Subcutaneous abdominal adipose tissue (tissue), 5 donors: ENCODE measurements around the gene FGF9.

ENCODE experiments used
- H3K27ac ChIP-seq: one replicate; pipeline ENCODE4 v1.7.0; 2013; ENCODE audit warnings: low read depth, mild to moderate bottlenecking, inconsistent platforms, low read length, moderate library complexity
- H3K27me3 ChIP-seq, 5 donors: one replicate each; pipeline ENCODE4 v1.7.0; 2013; ENCODE audit warnings: low read length in 5 of 5, inconsistent platforms in 1 of 5; ENCODE audit not compliant: control insufficient read depth in 5 of 5, insufficient read depth in 4 of 5
- H3K36me3 ChIP-seq, 5 donors: one replicate each; pipeline ENCODE4 v1.7.0; 2013; ENCODE audit warnings: low read length in 5 of 5; ENCODE audit not compliant: control insufficient read depth in 5 of 5, insufficient read depth in 5 of 5
- H3K4me1 ChIP-seq, 5 donors: one replicate each; pipeline ENCODE4 v1.7.0; 2013; ENCODE audit warnings: low read length in 5 of 5, mild to moderate bottlenecking in 3 of 5, moderate library complexity in 1 of 5; ENCODE audit not compliant: control insufficient read depth in 5 of 5, insufficient read depth in 5 of 5
- H3K4me3 ChIP-seq, 5 donors: one replicate each; pipeline ENCODE4 v1.7.0; 2013; ENCODE audit warnings: low read length in 5 of 5, low read depth in 1 of 5
- H3K9ac ChIP-seq, 5 donors: one replicate each; pipeline ENCODE4 v1.7.0; 2013; ENCODE audit warnings: low read length in 5 of 5, mild to moderate bottlenecking in 4 of 5, moderate library complexity in 3 of 5
- H3K9me3 ChIP-seq, 5 donors: one replicate each; pipeline ENCODE4 v1.7.0; 2013; ENCODE audit warnings: low read length in 5 of 5; ENCODE audit not compliant: control insufficient read depth in 5 of 5
- donor health status: healthy.
- donor health status: healthy.
- donor health status: healthy.
- donor health status: healthy.
- donor health status: healthy.

Gene FGF9

DNA sequence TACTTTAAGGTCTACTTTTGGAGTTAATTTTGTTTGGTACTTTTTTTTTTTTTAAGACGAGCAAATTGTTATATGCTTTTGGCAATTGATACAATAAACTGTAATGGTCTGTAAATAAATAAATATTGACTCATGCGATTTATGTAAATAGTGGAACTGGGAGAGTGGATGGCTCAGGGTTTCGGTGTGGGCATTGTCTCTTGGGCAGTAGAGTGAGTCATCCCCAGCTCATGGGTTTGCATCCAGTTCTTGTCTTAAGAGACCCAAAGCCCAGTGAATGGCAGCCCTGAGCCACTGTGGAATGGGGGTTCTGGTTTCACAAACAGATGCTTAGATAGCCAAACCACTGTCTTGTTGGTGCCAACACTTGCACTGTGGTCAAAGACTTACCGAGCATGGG, 33.0 kb downstream of the FGF9 start:
- Histone ChIP-seq H3K36me3 (no peaks in the 10 kb centered on the region), H3K9ac (no peak overlapping the region), H3K4me3 (no peak overlapping the region), H3K9me3 (no peaks in the 10 kb centered on the region), H3K4me1 (peaks cover 0 to 3% (median 0%) of the 10 kb centered on the region in 5 donors), H3K27me3 (peaks cover 0 to 6% (median 0%) of the 10 kb centered on the region in 5 donors), H3K27ac (no peak overlapping the region)

GRCh38 chr13:21707586-21707985, 36.7 kb downstream of the FGF9 start:
- Histone ChIP-seq H3K4me3 (no peak overlapping the region), H3K4me1 (no peaks in the 10 kb centered on the region), H3K27ac (no peak overlapping the region), H3K9me3 (peaks cover 0 to 4% (median 2%) of the 10 kb centered on the region in 5 donors), H3K9ac (no peak overlapping the region), H3K36me3 (no peaks in the 10 kb centered on the region), H3K27me3 (peaks cover 0 to 6% (median 0%) of the 10 kb centered on the region in 5 donors)

GRCh38 chr13:21709697-21710096, 38.8 kb downstream of the FGF9 start:
- peaks cover 0 to 6% (median 0%) of the 10 kb centered on the region in 5 donors for H3K27me3 ChIP-seq
- no peak overlapping the region for H3K9ac ChIP-seq
- H3K4me3 ChIP-seq, result no peak overlapping the region
- no peak overlapping the region for H3K27ac ChIP-seq
- H3K36me3 ChIP-seq, result no peaks in the 10 kb centered on the region
- peaks cover 0 to 4% (median 2%) of the 10 kb centered on the region in 5 donors for H3K9me3 ChIP-seq
- H3K4me1 ChIP-seq, result no peaks in the 10 kb centered on the region

DNA sequence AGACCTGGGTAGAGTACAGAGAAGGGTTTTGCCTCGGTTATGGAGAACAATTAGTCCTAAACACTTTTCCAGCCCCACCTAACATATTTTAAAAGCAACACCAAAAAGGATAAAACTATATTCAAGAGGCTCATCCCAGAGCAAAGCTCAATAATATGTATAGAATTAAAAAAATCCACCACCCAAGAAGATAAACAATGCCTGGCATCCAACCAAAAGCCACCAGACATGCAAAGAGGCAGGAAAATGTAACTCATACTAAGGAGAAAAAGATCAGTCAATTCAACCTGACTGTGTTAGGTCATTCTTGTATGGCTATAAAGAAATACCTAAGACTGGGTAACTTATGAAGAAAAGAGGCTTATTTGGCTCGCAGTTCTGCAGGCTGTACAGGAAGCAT, 39.3 kb downstream of the FGF9 start:
- no peak overlapping the region for H3K9ac ChIP-seq
- H3K27me3 ChIP-seq, result peaks cover 0 to 6% (median 0%) of the 10 kb centered on the region in 5 donors
- no peak overlapping the region for H3K27ac ChIP-seq
- no peaks in the 10 kb centered on the region for H3K4me1 ChIP-seq
- H3K36me3 ChIP-seq, result no peaks in the 10 kb centered on the region
- peaks cover 0 to 4% (median 2%) of the 10 kb centered on the region in 5 donors for H3K9me3 ChIP-seq
- no peak overlapping the region for H3K4me3 ChIP-seq

DNA sequence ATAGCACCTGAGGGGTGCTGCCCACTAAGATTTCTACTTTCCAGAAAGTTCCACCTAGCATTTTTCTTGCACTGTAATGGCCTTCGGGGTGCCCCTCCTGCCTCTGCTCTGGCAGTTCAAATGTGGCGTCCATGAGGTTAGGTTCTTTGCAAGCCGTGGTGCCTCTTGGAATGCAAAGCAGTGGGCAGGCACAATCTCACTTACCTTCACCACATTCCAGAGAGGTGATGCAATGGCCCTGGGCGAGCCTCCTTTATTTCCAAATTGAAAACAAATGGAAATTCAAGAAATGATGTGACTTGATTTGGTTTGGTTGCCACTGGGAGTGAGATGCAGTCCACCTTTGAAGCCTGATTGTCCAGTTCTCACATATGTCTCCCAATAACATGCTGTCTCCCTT, 46.9 kb downstream of the FGF9 start:
- Histone ChIP-seq H3K4me3 (no peak overlapping the region), H3K27me3 (peaks cover 0 to 11% (median 2%) of the 10 kb centered on the region in 5 donors), H3K4me1 (no peaks in the 10 kb centered on the region), H3K9ac (no peak overlapping the region), H3K9me3 (peaks cover 0 to 2% (median 0%) of the 10 kb centered on the region in 5 donors), H3K36me3 (no peaks in the 10 kb centered on the region), H3K27ac (no peak overlapping the region)

- Histone ChIP-seq H3K9me3 (peaks cover 0 to 2% (median 0%) of the 10 kb centered on the region in 5 donors), H3K4me1 (no peaks in the 10 kb centered on the region), H3K27ac (no peak overlapping the region), H3K36me3 (no peaks in the 10 kb centered on the region), H3K9ac (no peak overlapping the region), H3K4me3 (no peak overlapping the region), H3K27me3 (peaks cover 0 to 11% (median 2%) of the 10 kb centered on the region in 5 donors)
Measured at GRCh38 chr13:21719463-21719862, 48.6 kb downstream of the FGF9 start.

GRCh38 chr13:21723807-21724505, 53.1 kb downstream of the FGF9 start:
- Histone ChIP-seq H3K27me3 (peaks cover 0 to 8% (median 0%) of the 10 kb centered on the region in 5 donors), H3K9me3 (no peaks in the 10 kb centered on the region), H3K27ac (no peak overlapping the region), H3K4me3 (no peak overlapping the region), H3K4me1 (peaks cover 0 to 1% (median 0%) of the 10 kb centered on the region in 5 donors), H3K9ac (no peak overlapping the region), H3K36me3 (no peaks in the 10 kb centered on the region)

GRCh38 chr13:21730186-21730880, 59.5 kb downstream of the FGF9 start:
- Histone ChIP-seq H3K4me1 (peaks cover 0 to 1% (median 0%) of the 10 kb centered on the region in 5 donors), H3K9ac (no peak overlapping the region), H3K4me3 (no peak overlapping the region), H3K27ac (no peak overlapping the region), H3K9me3 (peaks cover 0 to 5% (median 3%) of the 10 kb centered on the region in 5 donors), H3K27me3 (no peaks in the 10 kb centered on the region), H3K36me3 (no peaks in the 10 kb centered on the region)

DNA sequence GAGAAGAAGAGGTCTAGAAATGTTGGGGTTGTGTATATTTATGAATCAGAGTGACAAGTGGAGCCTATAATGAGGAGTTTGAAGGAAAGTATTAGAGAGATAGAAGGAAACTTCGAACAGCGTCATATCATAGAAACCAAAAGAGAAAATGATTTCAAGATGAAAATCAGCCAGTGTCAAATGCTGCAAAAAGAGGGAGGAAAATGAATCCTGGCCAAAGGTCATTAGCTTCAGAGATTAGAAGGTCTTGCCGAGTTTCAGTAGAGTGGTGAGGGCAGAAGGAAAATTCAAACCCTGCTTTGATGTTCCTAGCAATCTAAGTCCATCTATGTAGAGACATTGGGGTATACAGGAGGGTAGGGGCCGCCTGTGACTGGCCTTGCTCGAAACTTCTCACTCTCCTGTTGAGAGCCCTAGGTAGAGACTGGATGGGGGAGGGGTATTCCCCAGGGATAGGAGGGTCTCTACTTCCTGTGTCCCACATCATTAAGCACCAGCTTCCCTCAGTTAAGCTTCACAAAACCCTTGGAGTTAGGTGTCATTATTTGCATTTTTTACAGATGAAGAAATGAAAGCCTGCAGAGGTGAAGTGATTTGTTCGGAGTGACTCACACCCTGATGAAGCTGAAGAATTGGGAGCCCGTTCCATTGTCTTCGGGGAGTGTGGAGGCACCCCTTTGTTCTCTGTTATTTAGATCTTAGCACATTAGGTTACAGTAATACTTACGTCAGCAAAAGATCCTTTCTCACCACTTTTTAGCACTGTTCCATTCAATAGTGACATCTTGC, 62.8 kb downstream of the FGF9 start:
- peaks cover 0 to 4% (median 0%) of the 10 kb centered on the region in 5 donors for H3K4me1 ChIP-seq
- H3K36me3 ChIP-seq, result no peaks in the 10 kb centered on the region
- H3K4me3 ChIP-seq, result no peak overlapping the region
- H3K9ac ChIP-seq, result no peak overlapping the region
- H3K27me3 ChIP-seq, result peaks cover 5 to 12% (median 12%) of the 10 kb centered on the region in 5 donors
- H3K9me3 ChIP-seq, result peaks cover 0 to 5% (median 3%) of the 10 kb centered on the region in 5 donors
- no peak overlapping the region for H3K27ac ChIP-seq
